ENCODE data around the gene DHCR7.
A peak's percentile ranks its signal among the peaks of the same experiment; 100 is the strongest.

Gene DHCR7

DNA sequence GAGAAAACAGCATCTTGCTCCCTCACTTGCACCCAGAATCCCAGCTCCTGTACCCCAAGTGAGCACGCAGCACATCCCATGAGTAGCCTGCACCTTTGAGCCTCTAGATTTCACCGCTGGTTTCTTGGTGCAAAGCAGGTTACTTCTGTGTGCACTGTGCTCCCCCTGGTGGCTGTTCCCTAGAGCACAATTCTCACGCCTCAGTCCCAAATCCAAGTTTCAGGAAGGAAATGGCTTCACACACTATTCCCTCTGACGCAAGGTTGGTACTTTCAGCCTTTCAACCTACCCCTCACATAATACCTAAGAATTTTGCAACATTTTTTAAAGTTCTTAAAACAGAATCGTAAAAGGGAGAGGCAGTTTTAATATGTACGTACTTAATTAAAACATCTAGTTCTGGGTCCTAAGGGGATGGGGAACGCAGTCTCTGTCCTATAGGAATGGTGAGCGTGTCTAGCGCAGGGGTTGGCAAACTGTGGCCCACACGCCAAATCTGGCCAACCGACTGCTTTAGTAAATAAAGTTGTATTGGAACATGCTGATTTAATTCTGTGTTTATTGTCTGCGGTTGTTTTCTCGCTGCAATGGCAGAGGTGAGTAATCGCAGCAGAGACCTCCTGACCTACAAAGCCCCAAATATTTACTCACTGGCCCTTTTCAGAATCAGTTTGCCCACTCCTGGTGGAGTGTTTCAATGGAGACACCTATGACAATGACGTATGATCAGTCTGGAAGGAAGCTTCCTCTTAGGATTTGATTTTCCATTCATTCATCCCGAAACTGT is 27.5 kb downstream of the DHCR7 start:
- Histone ChIP-seq H3K36me3 (ENCODE audit: low read depth) (no peaks in the 10 kb centered on the region), H3K4me3 (ENCODE audit: severe bottlenecking) (no peak overlapping the region), H3K27ac (ENCODE audit: poor library complexity, severe bottlenecking) (no peak overlapping the region), H3K9me3 (ENCODE audit: severe bottlenecking) (no peaks in the 10 kb centered on the region), H3K27me3 (ENCODE audit: insufficient read depth, poor library complexity, severe bottlenecking) (no peaks in the 10 kb centered on the region), H3K4me1 (ENCODE audit: insufficient read depth, poor library complexity, severe bottlenecking) (no peaks in the 10 kb centered on the region)
- ATAC-seq (ENCODE audit: low read depth) (no peak), DNase-seq (ENCODE audit: low spot score) (no peak)
- TF ChIP-seq, protein P1, sequence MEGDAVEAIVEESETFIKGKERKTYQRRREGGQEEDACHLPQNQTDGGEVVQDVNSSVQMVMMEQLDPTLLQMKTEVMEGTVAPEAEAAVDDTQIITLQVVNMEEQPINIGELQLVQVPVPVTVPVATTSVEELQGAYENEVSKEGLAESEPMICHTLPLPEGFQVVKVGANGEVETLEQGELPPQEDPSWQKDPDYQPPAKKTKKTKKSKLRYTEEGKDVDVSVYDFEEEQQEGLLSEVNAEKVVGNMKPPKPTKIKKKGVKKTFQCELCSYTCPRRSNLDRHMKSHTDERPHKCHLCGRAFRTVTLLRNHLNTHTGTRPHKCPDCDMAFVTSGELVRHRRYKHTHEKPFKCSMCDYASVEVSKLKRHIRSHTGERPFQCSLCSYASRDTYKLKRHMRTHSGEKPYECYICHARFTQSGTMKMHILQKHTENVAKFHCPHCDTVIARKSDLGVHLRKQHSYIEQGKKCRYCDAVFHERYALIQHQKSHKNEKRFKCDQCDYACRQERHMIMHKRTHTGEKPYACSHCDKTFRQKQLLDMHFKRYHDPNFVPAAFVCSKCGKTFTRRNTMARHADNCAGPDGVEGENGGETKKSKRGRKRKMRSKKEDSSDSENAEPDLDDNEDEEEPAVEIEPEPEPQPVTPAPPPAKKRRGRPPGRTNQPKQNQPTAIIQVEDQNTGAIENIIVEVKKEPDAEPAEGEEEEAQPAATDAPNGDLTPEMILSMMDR (IDR thresholded peaks at IDR 0.05; ENCODE audit: poor library complexity, severe bottlenecking), result peak; percentile 39

DNA sequence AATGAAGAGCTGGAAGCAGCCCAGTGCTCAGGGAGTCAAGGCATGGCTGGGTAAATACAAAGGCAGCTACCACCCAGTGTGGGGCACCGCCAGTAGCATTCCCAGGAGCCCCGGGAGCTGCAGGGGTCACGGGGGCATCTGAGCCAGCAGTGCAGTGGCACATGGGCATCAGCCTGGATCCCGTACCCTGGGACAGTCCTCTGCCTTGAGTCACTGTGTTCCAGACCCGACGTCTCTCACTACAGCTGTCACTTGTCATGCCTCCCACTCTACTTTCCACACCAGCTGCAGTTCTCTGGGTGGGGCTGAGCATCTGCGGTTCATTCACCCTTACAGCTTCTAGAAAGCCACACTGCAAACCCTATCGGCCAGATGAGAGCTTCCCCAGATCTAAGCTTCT is 29.6 kb downstream of the DHCR7 start:
- TF ChIP-seq, protein P1 (IDR thresholded peaks at IDR 0.05; ENCODE audit: poor library complexity, severe bottlenecking), result no peak
- Histone ChIP-seq H3K4me1 (ENCODE audit: insufficient read depth, poor library complexity, severe bottlenecking) (no peaks in the 10 kb centered on the region), H3K27me3 (ENCODE audit: insufficient read depth, poor library complexity, severe bottlenecking) (no peaks in the 10 kb centered on the region), H3K9me3 (ENCODE audit: severe bottlenecking) (no peaks in the 10 kb centered on the region), H3K27ac (ENCODE audit: poor library complexity, severe bottlenecking) (no peak overlapping the region), H3K36me3 (ENCODE audit: low read depth) (no peaks in the 10 kb centered on the region), H3K4me3 (ENCODE audit: severe bottlenecking) (no peak overlapping the region)
- ATAC-seq (ENCODE audit: low read depth) (no peak), DNase-seq (ENCODE audit: low spot score) (no peak)

DNA sequence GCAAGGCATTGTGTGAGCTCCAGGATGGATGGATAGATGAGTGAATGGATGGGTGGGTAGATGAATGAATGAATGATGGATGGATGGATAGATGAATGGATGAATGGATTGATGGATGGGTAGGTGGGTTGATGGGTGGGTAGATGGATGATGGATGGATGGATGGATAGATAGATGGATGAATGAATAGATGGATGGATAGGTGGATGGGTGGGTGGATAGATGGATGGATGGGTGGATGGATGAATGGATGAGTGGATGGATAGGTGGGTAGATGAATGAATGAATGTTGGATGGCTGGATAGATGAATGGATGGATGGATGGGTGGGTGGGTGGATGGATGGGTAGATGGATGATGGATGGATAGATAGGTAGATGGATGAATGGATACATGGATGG is 33.5 kb downstream of the DHCR7 start:
- TF ChIP-seq, protein P1 (IDR thresholded peaks at IDR 0.05; ENCODE audit: poor library complexity, severe bottlenecking), result no peak
- no peaks in the 10 kb centered on the region for H3K9me3 ChIP-seq (ENCODE audit: severe bottlenecking)
- H3K36me3 ChIP-seq (ENCODE audit: low read depth), result no peaks in the 10 kb centered on the region
- no peaks in the 10 kb centered on the region for H3K27me3 ChIP-seq (ENCODE audit: insufficient read depth, poor library complexity, severe bottlenecking)
- H3K4me1 ChIP-seq (ENCODE audit: insufficient read depth, poor library complexity, severe bottlenecking), result no peaks in the 10 kb centered on the region
- no peak overlapping the region for H3K4me3 ChIP-seq (ENCODE audit: severe bottlenecking)
- DNase-seq (ENCODE audit: low spot score) (no peak), ATAC-seq (ENCODE audit: low read depth) (no peak)
- H3K27ac ChIP-seq (ENCODE audit: poor library complexity, severe bottlenecking), result no peak overlapping the region

DNA sequence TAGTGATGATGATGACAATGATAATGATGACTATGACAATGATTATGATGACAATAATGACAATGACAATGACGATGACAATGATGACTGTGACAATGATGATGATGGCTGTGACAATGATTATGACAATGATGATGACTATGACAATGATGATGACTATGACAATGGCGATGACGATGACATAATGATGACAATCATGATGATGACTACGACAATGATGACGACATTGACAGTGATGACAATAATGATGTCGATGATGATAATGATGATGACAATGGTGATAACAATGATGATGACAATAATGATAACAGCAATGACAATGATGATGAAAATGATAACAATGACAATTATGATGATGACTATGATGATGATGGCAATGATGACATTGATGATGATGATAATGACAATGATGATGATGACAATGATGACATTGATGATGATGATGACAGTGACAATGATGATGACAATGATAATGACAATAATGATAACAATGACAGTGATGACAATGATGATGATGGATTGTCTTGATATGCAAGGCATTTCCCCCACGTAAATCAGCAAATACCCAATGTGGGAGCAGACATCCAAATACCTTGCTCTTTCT is 37.7 kb downstream of the DHCR7 start:
- Histone ChIP-seq H3K36me3 (ENCODE audit: low read depth) (no peaks in the 10 kb centered on the region), H3K27me3 (ENCODE audit: insufficient read depth, poor library complexity, severe bottlenecking) (no peaks in the 10 kb centered on the region), H3K9me3 (ENCODE audit: severe bottlenecking) (no peaks in the 10 kb centered on the region), H3K4me3 (ENCODE audit: severe bottlenecking) (no peak overlapping the region), H3K4me1 (ENCODE audit: insufficient read depth, poor library complexity, severe bottlenecking) (no peaks in the 10 kb centered on the region), H3K27ac (ENCODE audit: poor library complexity, severe bottlenecking) (no peak overlapping the region)
- no peak for ATAC-seq (ENCODE audit: low read depth)
- TF ChIP-seq, protein P1 (IDR thresholded peaks at IDR 0.05; ENCODE audit: poor library complexity, severe bottlenecking), result no peak
- no peak for DNase-seq (ENCODE audit: low spot score)

DNA sequence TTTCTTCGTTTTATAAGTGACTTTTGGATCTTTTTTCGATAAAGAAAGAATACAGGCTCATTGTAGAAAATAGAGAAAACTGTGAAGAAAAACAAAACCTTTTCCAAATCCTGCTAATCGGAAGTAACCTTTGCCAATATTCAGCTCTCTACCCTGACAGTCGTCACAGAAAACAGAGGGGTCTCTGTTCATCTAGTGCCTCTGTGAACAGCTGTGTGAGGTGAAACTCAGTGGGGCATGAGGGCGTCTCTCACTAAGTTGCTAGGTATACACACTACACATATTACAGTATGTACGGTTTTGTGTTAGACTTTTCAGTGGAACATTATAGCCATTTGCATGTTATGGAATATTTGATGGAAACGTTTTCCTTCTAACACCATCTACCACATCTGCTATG is 39.4 kb downstream of the DHCR7 start:
- ATAC-seq (ENCODE audit: low read depth) (no peak), DNase-seq (ENCODE audit: low spot score) (no peak)
- TF ChIP-seq, protein P1 (IDR thresholded peaks at IDR 0.05; ENCODE audit: poor library complexity, severe bottlenecking), result no peak
- Histone ChIP-seq H3K4me3 (ENCODE audit: severe bottlenecking) (no peak overlapping the region), H3K27me3 (ENCODE audit: insufficient read depth, poor library complexity, severe bottlenecking) (no peaks in the 10 kb centered on the region), H3K9me3 (ENCODE audit: severe bottlenecking) (no peaks in the 10 kb centered on the region), H3K4me1 (ENCODE audit: insufficient read depth, poor library complexity, severe bottlenecking) (no peaks in the 10 kb centered on the region), H3K27ac (ENCODE audit: poor library complexity, severe bottlenecking) (no peak overlapping the region), H3K36me3 (ENCODE audit: low read depth) (no peaks in the 10 kb centered on the region)
